Measurements from ENCODE around the gene DCST2.

Gene DCST2

DNA sequence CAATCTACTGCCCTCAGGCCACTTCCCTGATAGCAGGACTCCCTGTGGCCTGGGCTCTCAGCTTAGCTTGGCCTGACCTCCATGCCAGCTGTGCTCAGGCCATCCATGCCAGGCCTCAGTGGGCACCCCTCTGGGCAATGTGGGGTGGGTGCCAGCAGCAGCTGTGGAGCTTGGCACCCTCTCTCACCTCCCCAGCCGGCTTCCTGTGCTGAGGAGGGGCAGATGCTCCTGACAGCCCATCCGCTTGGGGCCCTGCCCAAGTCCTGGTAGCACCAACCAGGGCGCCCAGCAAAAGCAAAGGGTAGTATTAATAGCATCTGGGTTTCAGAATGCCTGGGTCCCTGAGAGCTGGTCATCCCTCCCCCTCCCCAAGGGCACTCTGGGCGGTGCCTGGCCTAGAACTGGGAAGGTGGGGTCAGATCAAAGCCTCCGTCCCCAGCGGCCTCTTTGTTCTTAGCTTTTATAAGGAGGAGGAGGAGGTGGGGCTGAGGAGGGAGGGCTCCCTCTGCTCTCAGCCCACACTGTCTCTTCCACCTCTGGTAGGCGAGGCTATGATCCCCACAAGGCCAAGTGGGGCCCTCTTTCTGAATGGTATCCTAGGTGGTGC is 36.1 kb upstream of the DCST2 start:
- 63% methylated on average over 1 of the region's 7 CpGs for WGBS (ENCODE audit: insufficient coverage)
- DNase-seq: no peak
- no peak overlapping the region for H3K27ac ChIP-seq (ENCODE audit: insufficient read depth in 1 of 2, low read depth in 1 of 2, low read length in 2 of 2, poor library complexity in 1 of 2, severe bottlenecking in 2 of 2)
- H3K9me3 ChIP-seq (ENCODE audit: control extremely low read depth in 1 of 5, control insufficient read depth in 4 of 5, insufficient read depth in 2 of 5, low read depth in 1 of 5, low read length in 4 of 5): no peaks in the 10 kb centered on the region
- H3K36me3 ChIP-seq (ENCODE audit: control insufficient read depth in 4 of 4, insufficient read depth in 4 of 4, low read length in 3 of 4): peaks cover 0 to 11% (median 6%) of the 10 kb centered on the region in 4 experiments
- H3K4me3 ChIP-seq (ENCODE audit: control insufficient read depth in 1 of 7, extremely low read depth in 1 of 7, insufficient read depth in 4 of 7, low read depth in 2 of 7, low read length in 6 of 7): no peak overlapping the region
- H3K27me3 ChIP-seq (replicated peaks in 2 of 5; ENCODE audit: control insufficient read depth in 4 of 5, insufficient read depth in 5 of 5, low read length in 4 of 5): no peaks in the 10 kb centered on the region
- CTCF ChIA-PET: interaction anchor here (0.9 to 22.6 kb wide), 10 partner anchors 8 to 142 kb away, joined by 3 to 368 read pairs (median 4); partner anchors contain the start of gene ADAM15
- peaks cover 0 to 36% (median 26%) of the 10 kb centered on the region in 4 experiments for H3K4me1 ChIP-seq (ENCODE audit: control extremely low read depth in 1 of 4, control insufficient read depth in 4 of 4, insufficient read depth in 4 of 4, low read length in 3 of 4)
- POLR2A ChIA-PET: interaction anchor here (1.1 kb wide), 1 partner anchor 9 kb away, joined by 3 read pairs; the partner anchor contains the start of gene EFNA3

DNA sequence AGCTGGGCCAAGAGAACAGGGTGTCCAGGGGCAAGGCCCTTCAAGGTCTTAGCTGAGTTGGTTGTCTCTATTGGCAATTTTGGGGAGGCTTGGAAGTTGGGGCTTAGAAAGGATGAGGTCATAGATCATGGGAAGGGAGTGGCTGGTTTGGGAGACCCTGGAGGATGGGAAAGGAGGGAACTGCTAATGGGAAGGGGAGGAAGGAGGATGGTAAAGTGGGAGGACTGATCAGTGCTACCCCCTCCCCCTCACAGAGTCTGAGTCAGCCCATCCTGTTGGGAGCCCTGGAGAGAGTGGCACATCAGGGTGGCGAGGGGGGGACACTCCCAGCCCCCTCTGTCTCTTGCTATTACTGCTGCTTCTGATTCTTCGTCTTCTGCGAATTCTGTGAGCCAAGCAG is 35.0 kb upstream of the DCST2 start:
- no peak for DNase-seq
- no peaks in the 10 kb centered on the region for H3K9me3 ChIP-seq (ENCODE audit: control extremely low read depth in 1 of 5, control insufficient read depth in 4 of 5, insufficient read depth in 2 of 5, low read depth in 1 of 5, low read length in 4 of 5)
- peaks cover 0 to 35% (median 27%) of the 10 kb centered on the region in 4 experiments for H3K4me1 ChIP-seq (ENCODE audit: control extremely low read depth in 1 of 4, control insufficient read depth in 4 of 4, insufficient read depth in 4 of 4, low read length in 3 of 4)
- H3K4me3 ChIP-seq (ENCODE audit: control insufficient read depth in 1 of 7, extremely low read depth in 1 of 7, insufficient read depth in 4 of 7, low read depth in 2 of 7, low read length in 6 of 7): no peak overlapping the region
- H3K27me3 ChIP-seq (replicated peaks in 2 of 5; ENCODE audit: control insufficient read depth in 4 of 5, insufficient read depth in 5 of 5, low read length in 4 of 5): no peaks in the 10 kb centered on the region
- H3K27ac ChIP-seq (ENCODE audit: insufficient read depth in 1 of 2, low read depth in 1 of 2, low read length in 2 of 2, poor library complexity in 1 of 2, severe bottlenecking in 2 of 2): no peak overlapping the region
- peaks cover 0 to 11% (median 6%) of the 10 kb centered on the region in 4 experiments for H3K36me3 ChIP-seq (ENCODE audit: control insufficient read depth in 4 of 4, insufficient read depth in 4 of 4, low read length in 3 of 4)
- CTCF ChIA-PET: interaction anchor here (1.0 to 22.6 kb wide), 6 partner anchors 7 to 100 kb away, joined by 3 to 368 read pairs (median 12); partner anchors contain the start of genes ADAM15 and EFNA3
- WGBS (ENCODE audit: insufficient coverage): 100% methylated on average over 1 of the region's 3 CpGs
- POLR2A ChIA-PET: no interaction called here

DNA sequence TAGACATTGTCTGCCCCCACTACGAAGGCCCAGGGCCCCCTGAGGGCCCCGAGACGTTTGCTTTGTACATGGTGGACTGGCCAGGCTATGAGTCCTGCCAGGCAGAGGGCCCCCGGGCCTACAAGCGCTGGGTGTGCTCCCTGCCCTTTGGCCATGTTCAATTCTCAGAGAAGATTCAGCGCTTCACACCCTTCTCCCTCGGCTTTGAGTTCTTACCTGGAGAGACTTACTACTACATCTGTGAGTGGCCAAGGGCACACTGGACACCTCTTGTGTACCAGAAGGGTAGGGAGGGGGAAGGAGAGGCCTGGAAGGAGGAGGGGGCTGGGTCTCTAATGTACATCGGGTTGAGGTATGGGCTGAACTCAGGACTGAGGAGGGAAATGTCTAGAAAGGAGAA is 33.2 kb upstream of the DCST2 start:
- H3K9me3 ChIP-seq (ENCODE audit: control extremely low read depth in 1 of 5, control insufficient read depth in 4 of 5, insufficient read depth in 2 of 5, low read depth in 1 of 5, low read length in 4 of 5): no peaks in the 10 kb centered on the region
- DNase-seq: no peak
- H3K4me1 ChIP-seq (ENCODE audit: control extremely low read depth in 1 of 4, control insufficient read depth in 4 of 4, insufficient read depth in 4 of 4, low read length in 3 of 4): peaks cover 0 to 42% (median 37%) of the 10 kb centered on the region in 4 experiments
- H3K4me3 ChIP-seq (ENCODE audit: control insufficient read depth in 1 of 7, extremely low read depth in 1 of 7, insufficient read depth in 4 of 7, low read depth in 2 of 7, low read length in 6 of 7): no peak overlapping the region
- CTCF ChIA-PET: interaction anchor here (0.8 to 22.6 kb wide), 6 partner anchors 9 to 103 kb away, joined by 3 to 368 read pairs (median 66); partner anchors contain the start of genes ADAM15 and EFNA3
- peaks cover 0 to 11% (median 6%) of the 10 kb centered on the region in 4 experiments for H3K36me3 ChIP-seq (ENCODE audit: control insufficient read depth in 4 of 4, insufficient read depth in 4 of 4, low read length in 3 of 4)
- no peak overlapping the region for H3K27ac ChIP-seq (ENCODE audit: insufficient read depth in 1 of 2, low read depth in 1 of 2, low read length in 2 of 2, poor library complexity in 1 of 2, severe bottlenecking in 2 of 2)
- 97% methylated on average over 7 of the region's 8 CpGs for WGBS (ENCODE audit: insufficient coverage)
- POLR2A ChIA-PET: no interaction called here
- no peaks in the 10 kb centered on the region for H3K27me3 ChIP-seq (replicated peaks in 2 of 5; ENCODE audit: control insufficient read depth in 4 of 5, insufficient read depth in 5 of 5, low read length in 4 of 5)

DNA sequence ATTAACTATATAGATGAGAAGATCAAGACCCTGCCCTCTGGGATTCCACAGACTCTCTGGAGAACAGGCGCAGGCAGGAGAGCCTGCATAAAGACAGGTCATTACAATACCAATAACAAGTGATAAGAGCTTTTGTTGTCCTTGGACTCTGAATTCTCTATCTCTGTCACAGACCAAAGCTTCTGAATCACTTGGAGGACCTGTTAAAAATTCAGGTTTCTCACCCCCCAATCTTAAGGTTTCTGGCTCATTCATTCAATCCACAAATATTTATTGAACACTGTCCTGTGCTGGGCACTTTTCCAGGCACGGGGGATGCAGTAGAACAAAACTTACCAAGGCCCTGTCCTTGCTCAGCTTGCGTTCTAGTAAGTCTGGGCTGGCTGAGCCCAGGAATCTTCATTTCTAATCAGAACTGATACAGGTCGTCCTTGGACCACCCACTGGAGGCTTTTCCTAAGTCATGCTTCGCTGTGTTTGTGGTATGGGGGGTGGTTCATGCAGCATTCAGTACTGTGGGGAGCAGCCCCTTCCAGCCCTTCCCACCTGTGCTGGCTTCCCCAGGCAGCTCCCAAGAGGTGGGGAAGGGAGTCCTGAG is 31.4 kb upstream of the DCST2 start:
- Histone ChIP-seq H3K9me3 (ENCODE audit: control extremely low read depth in 1 of 5, control insufficient read depth in 4 of 5, insufficient read depth in 2 of 5, low read depth in 1 of 5, low read length in 4 of 5) (no peaks in the 10 kb centered on the region), H3K36me3 (ENCODE audit: control insufficient read depth in 4 of 4, insufficient read depth in 4 of 4, low read length in 3 of 4) (peaks cover 0 to 16% (median 9%) of the 10 kb centered on the region in 4 experiments), H3K27ac (ENCODE audit: insufficient read depth in 1 of 2, low read depth in 1 of 2, low read length in 2 of 2, poor library complexity in 1 of 2, severe bottlenecking in 2 of 2) (no peak overlapping the region), H3K4me1 (ENCODE audit: control extremely low read depth in 1 of 4, control insufficient read depth in 4 of 4, insufficient read depth in 4 of 4, low read length in 3 of 4) (peaks cover 0 to 32% (median 27%) of the 10 kb centered on the region in 4 experiments), H3K4me3 (ENCODE audit: control insufficient read depth in 1 of 7, extremely low read depth in 1 of 7, insufficient read depth in 4 of 7, low read depth in 2 of 7, low read length in 6 of 7) (no peak overlapping the region), H3K27me3 (replicated peaks in 2 of 5; ENCODE audit: control insufficient read depth in 4 of 5, insufficient read depth in 5 of 5, low read length in 4 of 5) (no peaks in the 10 kb centered on the region)
- ChIA-PET POLR2A (interaction anchor here (0.6 kb wide), 1 partner anchor 42 kb away, joined by 4 read pairs; no protein-coding TSS in a partner anchor), CTCF (interaction anchor here (1.5 to 22.6 kb wide), 4 partner anchors 11 to 27 kb away, joined by 7 to 368 read pairs (median 144); partner anchors contain the start of genes ADAM15 and EFNA3)
- WGBS (ENCODE audit: insufficient coverage): 90% methylated on average over 4 of the region's 5 CpGs
- no peak for DNase-seq

DNA sequence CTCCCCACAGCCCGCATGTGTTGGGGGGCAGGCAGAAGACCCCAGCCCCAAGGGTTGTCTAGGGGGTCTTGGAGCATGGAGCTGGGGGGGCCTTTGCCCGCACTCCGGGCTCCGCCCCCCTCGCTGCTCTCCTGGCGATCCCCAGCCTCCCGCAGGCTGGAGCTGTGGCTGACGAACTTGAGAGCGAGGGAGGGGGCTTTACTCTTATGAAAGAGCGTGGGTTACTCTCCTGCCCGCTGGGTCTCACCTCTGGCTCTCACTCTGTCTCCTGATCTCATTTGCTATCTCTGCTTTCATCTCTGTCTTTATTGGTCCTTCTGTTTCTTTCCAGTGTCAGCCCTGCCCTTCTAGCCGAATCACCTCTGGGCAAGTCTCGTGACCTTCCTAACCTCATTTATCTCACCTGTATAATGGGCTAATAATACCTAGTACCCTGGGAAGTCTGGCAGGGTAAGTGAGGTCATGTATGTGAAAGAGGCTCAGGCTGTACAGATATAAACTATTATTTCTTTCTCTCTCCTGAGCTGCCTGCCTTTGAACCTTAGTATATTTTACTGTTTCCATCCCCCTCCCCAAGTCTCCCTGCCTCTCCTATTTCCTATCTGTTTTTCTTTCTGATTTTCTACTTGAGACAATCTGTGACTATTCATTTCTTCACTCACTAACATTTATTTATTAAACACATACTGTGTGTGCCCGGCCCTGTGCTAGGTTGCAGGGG is 30.7 kb upstream of the DCST2 start:
- peaks cover 0 to 15% (median 7%) of the 10 kb centered on the region in 4 experiments for H3K36me3 ChIP-seq (ENCODE audit: control insufficient read depth in 4 of 4, insufficient read depth in 4 of 4, low read length in 3 of 4)
- H3K9me3 ChIP-seq (ENCODE audit: control extremely low read depth in 1 of 5, control insufficient read depth in 4 of 5, insufficient read depth in 2 of 5, low read depth in 1 of 5, low read length in 4 of 5): no peaks in the 10 kb centered on the region
- H3K4me3 ChIP-seq (ENCODE audit: control insufficient read depth in 1 of 7, extremely low read depth in 1 of 7, insufficient read depth in 4 of 7, low read depth in 2 of 7, low read length in 6 of 7): peak overlapping the region; percentile 44 to 88 (median 76)
- peaks cover 0 to 29% (median 27%) of the 10 kb centered on the region in 4 experiments for H3K4me1 ChIP-seq (ENCODE audit: control extremely low read depth in 1 of 4, control insufficient read depth in 4 of 4, insufficient read depth in 4 of 4, low read length in 3 of 4)
- peak overlapping the region in 1 of 2 experiments; percentile 34 for H3K27ac ChIP-seq (ENCODE audit: insufficient read depth in 1 of 2, low read depth in 1 of 2, low read length in 2 of 2, poor library complexity in 1 of 2, severe bottlenecking in 2 of 2)
- ChIA-PET POLR2A (interaction anchor here (1.9 kb wide), 1 partner anchor 20 kb away, joined by 10 read pairs; no protein-coding TSS in a partner anchor), CTCF (interaction anchor here (0.7 to 22.6 kb wide), 7 partner anchors 12 to 109 kb away, joined by 3 to 368 read pairs (median 7); partner anchors contain the start of genes ADAM15, EFNA3 and PBXIP1)
- 0% methylated on average over 9 of the region's 14 CpGs for WGBS (ENCODE audit: insufficient coverage)
- H3K27me3 ChIP-seq (replicated peaks in 2 of 5; ENCODE audit: control insufficient read depth in 4 of 5, insufficient read depth in 5 of 5, low read length in 4 of 5): no peaks in the 10 kb centered on the region
- peak in 2 of 3 donors; percentile 63 to 72 for DNase-seq

DNA sequence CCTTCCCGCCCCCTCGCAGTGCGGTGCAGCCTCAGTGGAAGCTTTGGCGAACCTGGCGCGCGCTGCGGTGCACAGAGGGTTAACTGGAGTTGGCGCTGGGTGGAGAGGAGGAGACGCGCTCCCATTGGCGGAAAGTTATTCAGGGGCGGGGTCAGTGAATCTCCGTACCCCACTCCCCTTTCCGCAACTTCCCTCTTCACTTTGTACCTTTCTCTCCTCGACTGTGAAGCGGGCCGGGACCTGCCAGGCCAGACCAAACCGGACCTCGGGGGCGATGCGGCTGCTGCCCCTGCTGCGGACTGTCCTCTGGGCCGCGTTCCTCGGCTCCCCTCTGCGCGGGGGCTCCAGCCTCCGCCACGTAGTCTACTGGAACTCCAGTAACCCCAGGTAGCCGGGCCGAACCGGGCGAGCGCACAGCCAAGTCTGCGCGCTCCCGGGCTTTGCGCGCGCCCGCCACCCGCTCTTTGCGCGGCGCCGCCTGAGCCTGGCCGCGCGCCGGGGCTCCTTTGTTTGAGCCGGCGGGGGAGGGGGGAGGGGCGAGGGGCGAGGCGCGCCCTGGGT is 30.0 kb upstream of the DCST2 start, which contains the start of gene EFNA4:
TSS of gene EFNA4 (plus strand) at position 191 of the 561 bp plus-strand sequence. CDS start at position 275, 84 bp downstream.
- H3K36me3 ChIP-seq (ENCODE audit: control insufficient read depth in 4 of 4, insufficient read depth in 4 of 4, low read length in 3 of 4): peaks cover 0 to 13% (median 7%) of the 10 kb centered on the region in 4 experiments
- no peaks in the 10 kb centered on the region for H3K9me3 ChIP-seq (ENCODE audit: control extremely low read depth in 1 of 5, control insufficient read depth in 4 of 5, insufficient read depth in 2 of 5, low read depth in 1 of 5, low read length in 4 of 5)
- ChIA-PET POLR2A (interaction anchor here (0.6 to 1.9 kb wide), 2 partner anchors 21 to 67 kb away, joined by 3 to 10 read pairs; no protein-coding TSS in a partner anchor), CTCF (interaction anchor here (0.9 to 22.6 kb wide), 7 partner anchors 12 to 53 kb away, joined by 3 to 368 read pairs (median 5); partner anchors contain the start of genes ADAM15 and EFNA3)
- DNase-seq: peak; percentile 88 to 95 (median 95)
- 0% methylated on average over 13 of the region's 57 CpGs for WGBS (ENCODE audit: insufficient coverage)
- peaks cover 0 to 29% (median 27%) of the 10 kb centered on the region in 4 experiments for H3K4me1 ChIP-seq (ENCODE audit: control extremely low read depth in 1 of 4, control insufficient read depth in 4 of 4, insufficient read depth in 4 of 4, low read length in 3 of 4)
- H3K27me3 ChIP-seq (replicated peaks in 2 of 5; ENCODE audit: control insufficient read depth in 4 of 5, insufficient read depth in 5 of 5, low read length in 4 of 5): no peaks in the 10 kb centered on the region
- H3K27ac ChIP-seq (ENCODE audit: insufficient read depth in 1 of 2, low read depth in 1 of 2, low read length in 2 of 2, poor library complexity in 1 of 2, severe bottlenecking in 2 of 2): peak within 1 kb of the TSS in 1 of 2 experiments; percentile 34
- H3K4me3 ChIP-seq (ENCODE audit: control insufficient read depth in 1 of 7, extremely low read depth in 1 of 7, insufficient read depth in 4 of 7, low read depth in 2 of 7, low read length in 6 of 7): peak within 1 kb of the TSS; percentile 44 to 88 (median 76)
